Medulla oblongata (tissue), 1 donor: ENCODE measurements around the gene CACNA1I.

Source experiments
- DNase-seq: peaks from one replicate; pipeline ENCODE4 v3.0.0-alpha.2; 2015; ENCODE audit errors: extremely low spot score

CACNA1I gene

DNA sequence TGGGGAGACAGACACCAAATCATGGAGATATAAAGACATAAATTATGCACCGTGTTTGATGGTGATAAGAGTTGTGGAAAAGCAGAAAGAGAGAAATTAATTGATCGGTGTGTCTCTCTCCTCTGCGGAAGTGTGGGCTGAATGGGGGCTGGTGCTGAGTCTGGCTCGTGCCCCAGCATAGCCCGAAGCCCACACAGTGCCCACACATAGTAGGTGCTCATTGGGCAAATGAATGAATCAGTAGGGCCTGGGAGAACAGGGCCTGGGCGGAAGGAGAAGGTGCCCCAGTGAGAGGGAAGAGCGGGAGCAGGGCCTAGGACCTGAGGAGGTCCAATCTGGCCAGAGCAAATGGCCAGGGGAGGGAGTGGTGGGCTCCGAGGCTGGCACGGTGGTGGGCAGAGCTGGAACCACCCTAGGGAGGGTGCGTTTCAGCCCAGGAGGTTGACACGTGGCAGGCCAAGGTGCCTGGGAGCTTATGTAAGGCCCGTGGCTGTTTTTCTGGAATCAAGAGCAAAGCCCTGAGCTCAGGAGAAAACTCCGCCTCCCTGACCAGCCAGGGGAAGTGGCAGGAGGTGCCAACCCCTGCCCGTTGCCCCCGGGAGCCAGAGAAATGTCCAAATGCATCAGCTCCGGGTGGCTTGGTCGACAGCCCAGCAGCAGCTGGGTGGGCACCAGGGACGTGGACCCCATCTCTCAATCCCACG, 2.1 kb upstream of the CACNA1I start:
- no peak for DNase-seq

DNA sequence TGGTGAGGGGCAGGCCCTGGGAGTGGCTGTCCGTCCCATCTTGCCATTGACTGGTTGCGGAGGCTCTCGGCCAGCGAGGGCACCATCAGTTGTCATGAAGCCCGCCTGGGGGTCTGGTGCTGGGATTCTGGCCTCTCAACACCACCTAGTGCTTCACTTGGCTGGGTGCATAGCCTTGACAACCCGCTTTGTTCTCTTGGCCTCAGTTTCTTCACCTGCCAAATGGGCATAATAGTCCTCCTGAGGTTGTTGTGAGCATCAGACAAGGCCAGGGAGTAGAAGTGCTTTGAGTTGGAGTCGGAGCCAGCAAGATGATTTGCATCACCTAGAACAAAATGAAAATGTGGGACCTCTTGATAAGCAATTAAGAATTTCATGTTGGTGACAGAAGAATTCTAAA, 1.5 kb upstream of the CACNA1I start:
- DNase-seq, result no peak

DNA sequence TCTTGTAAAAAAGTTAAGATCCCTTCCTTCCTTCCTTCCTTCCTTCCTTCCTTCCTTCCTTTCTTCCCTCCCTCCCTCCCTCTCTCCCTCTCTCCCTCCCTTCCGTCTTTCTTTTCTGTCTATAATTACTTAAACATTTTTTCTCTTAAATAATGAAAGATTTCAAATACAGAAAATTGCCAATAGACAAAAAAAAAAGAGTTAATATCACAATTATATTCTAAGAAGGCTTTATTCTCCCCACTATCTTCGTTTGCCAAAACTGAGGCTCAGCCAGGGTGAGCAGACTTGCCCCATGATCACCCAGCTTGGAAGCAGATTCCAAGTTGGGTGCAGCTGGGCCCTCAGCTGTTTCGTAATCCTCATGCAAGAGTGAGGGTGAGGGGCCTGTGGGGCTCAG, 327 bp upstream of the CACNA1I start:
- DNase-seq, result no peak

DNA sequence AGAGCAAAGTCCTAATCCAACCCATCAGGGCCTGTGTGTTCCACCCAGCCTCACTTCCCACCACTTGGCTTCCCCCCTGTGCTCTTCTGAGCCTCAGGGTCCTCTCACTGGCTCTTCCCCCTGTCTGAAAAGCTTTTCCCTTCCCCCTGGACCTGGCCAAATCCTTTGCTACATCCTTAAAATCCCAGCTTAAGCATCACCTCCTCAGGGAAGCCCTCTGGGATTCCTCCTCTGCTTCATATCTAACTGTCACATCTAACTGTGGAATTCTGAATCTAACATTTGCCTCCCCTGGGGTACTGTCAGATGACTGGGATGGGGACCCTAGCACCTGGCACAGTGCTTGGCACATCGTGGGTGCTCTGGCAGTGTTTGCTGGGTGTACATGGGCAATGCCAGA, 985 bp downstream of the CACNA1I start:
- DNase-seq, result no peak

DNA sequence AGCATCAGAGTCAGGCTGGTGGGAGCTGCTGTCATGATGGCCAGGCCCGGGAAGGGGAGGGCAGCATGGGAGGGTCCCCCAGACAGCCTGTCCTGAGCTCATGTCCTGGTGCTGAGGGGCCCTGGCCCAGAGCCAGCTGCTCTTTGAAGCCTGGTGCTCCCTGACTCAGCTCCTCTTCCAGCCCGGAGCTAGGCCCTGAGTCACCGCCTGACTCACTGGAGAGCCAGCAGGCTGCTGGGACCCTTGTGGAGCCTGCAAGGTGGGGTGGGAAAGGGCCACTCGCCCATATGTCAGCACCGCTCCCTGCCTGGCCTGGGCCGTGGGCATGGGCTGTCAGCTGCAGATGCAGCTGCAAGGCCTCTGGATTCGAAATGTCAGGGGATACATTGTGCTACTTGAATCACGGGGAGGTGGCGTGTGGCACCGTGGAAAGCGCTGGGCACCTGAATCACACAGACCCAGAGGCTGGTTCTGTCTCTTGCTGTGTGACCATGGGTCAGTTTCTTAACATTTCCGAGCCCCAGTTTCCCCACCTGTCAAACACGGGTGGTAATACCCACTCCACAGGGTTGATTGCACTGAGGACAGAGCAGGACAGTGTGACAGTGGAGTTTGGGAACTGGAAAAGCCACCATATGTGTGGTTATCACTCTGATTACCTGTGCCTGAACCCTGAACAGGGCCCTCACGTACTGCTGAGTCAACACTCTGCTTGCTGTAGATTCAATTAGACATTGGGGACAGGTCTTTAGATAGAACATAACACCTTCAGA, 4.4 kb downstream of the CACNA1I start:
- no peak for DNase-seq

DNA sequence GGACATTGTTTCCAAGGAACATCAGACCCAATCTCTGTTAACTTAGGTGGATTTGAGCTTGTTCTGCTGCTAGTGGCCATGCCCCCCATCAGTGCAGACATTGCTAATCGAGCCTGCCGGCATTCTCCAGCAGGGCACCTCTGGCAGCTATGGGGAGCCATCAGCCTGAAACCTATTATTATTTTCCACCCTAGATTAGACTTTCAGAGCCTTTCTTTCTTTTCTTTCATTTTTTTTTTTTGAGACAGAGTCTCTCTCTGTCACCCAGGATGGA, 4.9 kb downstream of the CACNA1I start:
- no peak for DNase-seq

DNA sequence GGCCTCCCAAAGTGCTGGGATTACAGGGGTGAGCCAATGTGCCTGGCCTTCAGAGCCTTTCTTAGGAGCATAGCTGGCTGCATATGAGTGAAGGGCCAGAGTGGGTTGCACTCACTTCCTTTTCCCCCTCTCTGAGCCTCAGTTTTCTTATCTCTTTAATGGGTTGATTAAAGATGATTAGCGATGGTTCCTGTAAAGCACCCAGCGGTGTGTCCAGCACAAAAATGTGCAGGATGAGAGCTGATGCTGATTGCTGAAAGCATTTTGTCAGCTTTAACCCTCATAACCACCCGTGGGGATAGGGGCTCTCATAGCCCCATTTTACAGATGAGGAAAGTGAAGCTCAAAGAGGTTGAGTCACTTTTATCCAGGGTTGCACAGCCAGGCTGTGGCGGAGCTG, 5.5 kb downstream of the CACNA1I start:
- DNase-seq, result no peak

DNA sequence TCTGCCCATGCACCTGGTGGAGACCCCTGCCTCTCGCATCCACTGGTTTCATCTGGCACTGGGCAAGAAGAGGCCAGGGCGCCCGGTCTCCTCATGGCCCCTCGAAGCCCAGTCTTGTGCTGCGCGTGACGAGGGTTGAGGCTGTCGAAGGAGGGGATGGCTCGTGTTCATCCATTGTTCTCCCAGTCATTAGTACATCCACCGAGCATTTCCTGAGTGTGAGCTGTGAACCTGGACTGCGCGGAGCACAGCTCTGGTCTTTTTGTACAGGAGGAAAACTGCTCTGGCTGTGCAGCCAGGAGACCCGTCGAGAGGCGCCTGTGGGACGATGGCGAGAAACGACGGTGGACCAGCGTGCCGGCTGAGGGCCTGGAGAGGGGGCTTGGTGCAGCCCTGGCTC, 6.8 kb downstream of the CACNA1I start:
- no peak for DNase-seq

DNA sequence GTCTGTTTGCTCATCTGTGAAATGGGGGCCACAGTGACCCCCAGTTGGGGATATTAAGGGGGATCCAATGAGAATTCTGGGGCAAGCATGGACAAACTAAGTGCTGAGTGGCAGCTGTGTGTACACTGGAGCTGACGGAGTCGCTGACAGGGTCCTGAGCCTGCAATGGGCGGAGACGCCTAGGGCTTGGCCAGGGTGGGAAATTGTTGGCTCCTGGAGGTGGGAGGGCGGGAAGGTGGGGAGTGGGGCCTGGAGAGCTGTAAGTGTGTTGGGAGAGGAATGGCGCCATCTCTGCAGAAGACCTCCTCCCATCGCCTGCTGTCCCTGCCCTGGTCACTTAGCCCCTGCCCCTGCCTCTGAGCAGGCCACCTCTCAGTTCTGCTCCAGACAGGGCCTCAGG, 7.3 kb downstream of the CACNA1I start:
- no peak for DNase-seq

DNA sequence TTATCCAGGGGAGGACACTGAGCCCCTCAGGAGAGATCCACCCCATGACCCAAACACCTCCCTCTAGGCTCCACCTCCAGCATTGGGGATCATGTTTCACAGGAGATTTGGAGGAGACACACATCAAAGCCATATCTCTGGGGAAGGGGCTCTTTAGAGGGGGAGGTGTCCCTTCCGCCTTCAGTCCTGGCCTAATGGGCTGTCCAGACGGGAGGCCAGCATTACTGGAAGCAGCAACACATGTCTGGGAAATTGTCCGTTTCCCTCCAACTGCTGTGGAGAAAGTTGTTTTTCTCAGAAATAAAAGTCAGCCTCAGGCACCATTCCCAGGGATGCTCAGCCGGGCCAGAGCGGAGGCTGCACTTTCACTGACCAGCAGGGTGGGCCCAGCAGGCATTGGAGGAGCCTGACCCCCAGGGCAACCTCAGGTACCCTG, 9.5 kb downstream of the CACNA1I start:
- no peak for DNase-seq

DNA sequence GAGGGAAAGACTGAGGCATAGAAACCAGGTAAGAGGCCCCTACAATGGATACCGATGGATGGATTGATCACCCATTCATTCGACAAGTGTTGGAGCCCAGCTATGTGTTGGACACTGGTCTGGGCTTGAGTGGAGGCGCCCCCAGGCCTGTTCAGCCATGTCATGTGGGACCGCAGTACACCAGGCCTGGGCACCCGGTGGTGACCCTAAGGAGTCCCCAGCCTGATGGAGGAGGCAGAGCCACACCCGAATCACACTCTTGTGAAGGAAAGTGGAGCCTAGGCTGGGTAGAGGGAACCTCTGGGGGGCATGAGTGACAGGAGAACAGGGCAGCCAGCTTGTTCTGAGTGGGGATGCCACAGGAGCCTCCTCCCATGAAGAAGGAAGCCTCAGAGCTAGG, 10.2 kb downstream of the CACNA1I start:
- DNase-seq, result no peak

DNA sequence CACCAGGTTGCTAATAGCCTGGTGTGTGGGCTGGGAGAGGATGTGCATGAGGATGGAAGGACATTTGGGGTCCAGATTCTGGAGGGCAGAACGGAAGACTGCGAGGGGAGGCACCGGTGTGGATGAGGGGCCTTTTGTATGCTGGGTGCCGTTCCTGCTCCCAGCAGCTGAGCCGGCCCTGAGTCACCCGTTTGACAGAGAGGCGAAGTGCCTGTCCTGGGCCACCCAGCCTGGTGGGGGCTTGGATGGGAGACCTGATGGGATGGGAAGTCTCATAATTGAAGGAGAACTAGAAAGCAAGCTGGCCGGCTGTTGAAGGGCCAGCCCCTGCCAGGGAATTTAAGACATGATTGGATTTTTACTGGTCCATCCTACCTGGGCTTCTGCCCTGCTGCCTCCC, 10.8 kb downstream of the CACNA1I start:
- DNase-seq, result no peak

DNA sequence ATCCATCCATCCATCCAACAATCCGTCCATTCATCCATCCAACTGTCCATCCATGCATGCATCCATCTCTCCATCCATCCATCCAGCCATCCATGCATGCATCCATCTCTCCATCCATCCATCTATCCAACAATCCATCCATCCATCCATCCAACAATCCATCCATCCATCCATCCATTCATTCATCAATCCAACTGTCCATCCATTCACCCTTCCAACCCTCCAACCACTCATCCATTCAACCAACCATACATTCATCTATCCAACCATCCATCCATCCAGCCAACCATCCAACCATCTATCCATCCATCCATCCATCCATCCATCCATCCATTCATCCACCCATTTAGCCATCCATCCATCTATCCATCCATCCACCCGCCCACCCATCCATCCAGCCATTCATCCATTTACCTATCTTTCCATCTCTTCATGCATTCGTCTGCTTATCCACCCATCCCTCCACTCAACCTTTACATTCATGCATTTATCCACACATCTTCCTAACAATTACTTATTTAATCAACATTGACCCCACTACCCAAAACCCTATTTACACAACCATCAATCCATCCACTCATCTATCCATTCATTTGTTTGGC, 12.6 kb downstream of the CACNA1I start:
- no peak for DNase-seq

DNA sequence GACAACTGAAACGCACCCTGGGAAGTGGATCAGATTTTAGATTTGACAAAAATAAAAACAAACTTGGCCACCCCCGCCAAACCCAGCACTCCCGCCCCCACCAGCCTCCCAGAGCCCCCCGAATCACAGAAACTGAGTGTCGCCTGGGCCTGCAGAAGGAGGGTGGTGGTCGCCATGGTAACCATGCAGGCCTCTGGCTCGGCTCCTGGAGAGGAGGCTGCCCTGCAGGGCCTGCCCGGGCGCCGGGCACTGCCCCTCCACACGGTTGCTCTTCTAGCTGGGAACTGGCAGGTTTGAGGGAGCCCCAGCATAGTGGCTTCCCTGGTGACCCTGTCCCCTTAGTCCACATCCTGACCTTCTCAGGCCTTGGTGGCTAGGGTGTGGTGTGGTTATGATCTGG, 19.3 kb downstream of the CACNA1I start:
- no peak for DNase-seq

DNA sequence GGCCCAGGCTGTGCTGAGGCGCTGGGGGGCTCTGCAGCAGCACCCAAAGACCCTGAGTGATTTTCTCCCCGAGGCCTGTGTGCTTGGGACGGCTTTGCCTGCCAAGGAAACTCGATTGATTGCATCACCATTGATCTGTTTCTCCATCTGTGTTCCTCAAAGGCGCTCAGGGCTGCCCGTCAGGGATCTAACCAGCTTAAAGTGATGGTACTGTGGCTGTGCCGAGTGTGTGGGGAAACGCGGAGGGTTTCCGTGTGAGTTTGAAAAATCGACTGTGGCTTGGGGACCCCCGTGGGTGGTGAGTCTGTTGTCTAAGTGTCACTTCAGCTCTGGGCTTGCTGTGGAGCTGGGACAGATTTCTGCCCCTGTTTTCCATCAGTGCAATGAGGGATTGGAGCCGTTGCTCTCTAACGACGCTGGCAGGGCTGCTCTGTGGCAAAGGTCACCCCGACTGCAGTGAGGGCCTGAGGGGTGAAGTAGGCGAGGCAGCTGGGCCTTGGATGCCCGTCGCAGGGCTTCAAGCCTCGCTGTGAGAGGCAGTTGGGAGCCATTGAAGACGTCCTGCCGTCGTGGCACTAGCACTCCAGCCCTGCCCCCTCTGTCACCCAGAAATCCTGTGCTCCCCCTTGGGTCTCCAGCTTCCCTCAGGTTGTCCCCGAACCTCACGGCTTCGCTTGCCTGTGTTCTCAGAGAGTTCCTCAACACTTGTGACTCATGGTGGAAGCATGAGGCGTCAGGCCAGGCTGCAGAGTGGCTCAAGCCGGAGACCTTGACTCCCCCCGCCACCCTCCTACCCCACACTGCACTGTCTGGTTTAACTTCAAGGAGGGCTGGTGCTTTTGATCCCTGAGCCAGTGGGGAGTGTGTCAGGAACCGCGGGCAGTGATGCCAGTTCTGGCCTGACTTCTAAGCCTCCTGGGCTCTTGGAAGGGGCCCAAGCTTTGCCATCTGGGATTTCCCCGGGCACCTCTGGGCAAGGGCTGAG, 21.8 kb downstream of the CACNA1I start:
- DNase-seq, result no peak

DNA sequence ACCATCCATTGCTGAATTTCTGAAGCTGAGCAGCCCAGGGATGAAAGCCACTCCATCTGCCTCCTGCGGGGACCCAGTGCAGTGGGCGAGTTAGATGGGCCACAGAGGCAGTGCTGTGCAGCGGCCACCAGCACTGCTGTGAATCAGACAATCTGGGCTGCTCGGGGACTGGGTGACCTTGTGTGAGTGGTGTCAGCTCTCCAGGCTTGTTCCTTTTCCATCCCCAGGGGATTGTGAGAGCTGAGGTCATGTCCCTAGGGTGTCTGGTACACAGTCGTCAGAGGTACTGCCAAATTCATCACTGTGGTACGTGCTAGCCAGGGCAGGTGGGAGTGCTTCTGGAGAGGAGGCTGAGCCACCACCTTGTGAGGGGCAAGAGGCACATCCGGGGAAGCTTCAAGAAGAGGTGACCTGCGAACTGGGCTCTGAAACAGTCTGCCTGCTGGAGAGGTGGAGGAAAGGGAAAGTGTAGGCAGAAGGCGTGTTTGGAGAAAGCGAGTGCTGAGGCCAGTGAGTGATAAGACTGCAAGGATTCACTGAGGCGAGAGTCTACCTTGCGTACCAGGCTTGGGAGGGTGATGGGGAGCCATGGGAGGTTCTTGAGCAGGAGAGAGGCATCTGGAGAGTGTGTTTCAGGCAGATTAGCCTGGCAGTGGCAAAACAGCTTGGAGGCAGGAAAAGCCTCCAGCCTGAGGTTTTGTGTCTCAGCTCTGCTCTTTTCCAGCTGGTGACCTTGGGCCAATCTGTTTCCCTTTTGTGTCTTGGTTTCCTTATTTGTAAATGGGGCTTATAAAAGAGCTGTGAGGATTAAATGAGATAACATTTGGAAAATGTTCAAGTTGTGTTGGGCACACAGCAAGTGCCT, 22.7 kb downstream of the CACNA1I start:
- DNase-seq, result no peak

DNA sequence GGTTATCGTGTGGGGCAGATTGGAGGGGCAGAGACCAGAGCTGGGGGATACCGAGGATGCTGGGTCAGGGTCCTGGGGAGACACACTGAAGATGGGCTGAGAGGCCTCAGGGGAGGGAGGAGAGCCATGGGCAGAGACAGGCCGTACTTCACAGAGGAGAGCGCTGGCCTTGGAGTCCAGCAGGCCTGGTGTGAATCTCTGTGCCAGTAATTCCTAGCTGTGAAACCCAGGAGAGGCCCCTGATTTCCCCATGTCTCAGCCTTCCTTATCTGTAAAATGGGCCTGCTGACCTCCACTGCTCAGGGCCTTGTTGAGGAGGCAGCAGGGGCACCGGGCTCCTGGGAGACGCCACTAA, 23.4 kb downstream of the CACNA1I start:
- no peak for DNase-seq

DNA sequence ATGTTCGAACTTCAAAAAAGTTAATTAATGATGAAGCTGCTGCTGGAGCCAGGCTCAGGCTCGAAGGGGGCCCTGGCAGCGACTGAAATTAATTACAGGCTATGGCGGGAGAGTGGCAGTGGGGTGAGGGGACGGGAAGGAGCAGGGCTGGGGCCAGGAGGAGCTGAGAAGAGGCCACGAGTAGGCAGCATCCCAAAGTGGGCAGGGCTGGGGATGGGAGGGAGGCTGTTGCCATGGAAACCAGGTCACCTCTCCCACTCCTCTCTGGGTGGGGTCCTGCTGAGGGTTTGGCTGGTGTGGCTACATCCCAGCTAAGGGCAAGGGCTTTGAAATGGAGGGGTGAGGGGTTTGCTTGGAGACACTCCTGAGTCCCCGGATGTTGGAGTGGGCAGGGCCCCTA, 23.9 kb downstream of the CACNA1I start:
- no peak for DNase-seq

DNA sequence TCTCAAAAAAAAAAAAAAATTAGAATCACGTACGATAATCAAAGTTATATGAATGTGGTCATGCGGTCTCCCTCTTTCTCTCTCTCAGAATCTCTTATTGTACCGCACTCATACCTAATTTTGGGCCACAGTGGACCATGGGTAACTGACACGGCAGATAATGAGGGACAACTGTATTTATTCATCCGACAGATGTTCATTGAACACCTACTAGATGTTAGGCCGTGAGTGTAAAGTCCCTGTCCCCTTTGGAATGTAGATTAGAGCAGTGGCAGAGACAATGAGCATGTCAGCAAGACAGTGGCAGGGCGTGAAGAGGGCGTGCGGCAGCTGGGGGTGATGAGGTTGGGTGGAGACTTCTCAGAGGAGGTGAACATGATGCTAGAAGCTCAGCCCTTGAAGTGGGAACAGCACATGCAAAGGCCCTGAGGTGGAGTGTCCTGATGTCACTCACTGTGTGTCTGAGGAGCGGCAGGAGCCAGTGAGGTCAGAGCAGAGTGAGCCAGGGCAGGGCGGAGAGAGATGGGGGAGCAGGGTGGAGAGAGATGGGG, 25.1 kb downstream of the CACNA1I start:
- no peak for DNase-seq

DNA sequence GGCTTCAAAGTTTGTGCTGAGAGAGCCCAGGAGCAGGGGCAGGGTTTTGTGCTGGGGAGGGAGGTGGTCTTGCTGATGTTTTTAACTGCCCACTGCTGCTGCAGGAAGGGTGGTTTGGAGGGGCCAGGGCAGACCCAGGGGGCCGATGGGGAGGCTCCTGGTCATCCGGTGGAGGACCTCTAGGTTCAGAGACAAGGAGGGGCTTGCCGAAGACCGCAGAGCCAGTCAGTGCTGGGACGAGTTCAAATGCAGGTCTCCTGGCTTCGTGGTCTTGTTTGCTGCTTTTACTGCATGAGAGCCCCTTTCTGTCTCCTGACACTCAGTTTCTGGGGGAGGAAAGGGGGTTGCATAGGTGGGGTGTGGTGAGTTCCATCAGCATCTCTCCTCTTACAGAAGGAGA, 26.0 kb downstream of the CACNA1I start:
- no peak for DNase-seq
